NB4 (cell line): ENCODE results near the gene YARS2.

Source experiments
- DNase-seq: peaks from one replicate; pipeline ENCODE4 v3.0.0; 2010; ENCODE audit warnings: low read depth
- H3K4me3 ChIP-seq: one replicate; pipeline ENCODE4 v1.5.1; 2011; ENCODE audit warnings: mild to moderate bottlenecking, low read depth, low read length, moderate library complexity
- CTCF ChIP-seq: IDR thresholded peaks from one replicate; pipeline ENCODE4 v1.5.1; 2012; ENCODE audit warnings: low read depth, low read length
- MYC ChIP-seq: IDR thresholded peaks from 2 replicates; pipeline ENCODE4 v1.6.1; 2011; ENCODE audit warnings: low read depth, low read length
- POLR2A ChIP-seq: IDR thresholded peaks from 2 replicates; pipeline ENCODE4 v1.6.1; 2011; ENCODE audit warnings: mild to moderate bottlenecking; ENCODE audit not compliant: insufficient read length; ENCODE audit errors: extremely low read depth
- TF ChIP-seq, protein P1 (sequence below): IDR thresholded peaks from 2 replicates; pipeline ENCODE4 v1.6.1; 2011; ENCODE audit warnings: low read depth, low read length

The YARS2 gene

GRCh38 chr12:32765906-32766305 is 10.2 kb upstream of the YARS2 start:
- DNase-seq = no peak
- no peak overlapping the region for H3K4me3 ChIP-seq

GRCh38 chr12:32761716-32762115 is 6.0 kb upstream of the YARS2 start:
- no peak overlapping the region for H3K4me3 ChIP-seq
- peak; percentile 73 for DNase-seq

More at GRCh38 chr12:32765906-32766305, 10.2 kb upstream of the YARS2 start:
- TF ChIP-seq POLR2A (no peak), CTCF (no peak), MYC (no peak)
- TF ChIP-seq, protein P1, sequence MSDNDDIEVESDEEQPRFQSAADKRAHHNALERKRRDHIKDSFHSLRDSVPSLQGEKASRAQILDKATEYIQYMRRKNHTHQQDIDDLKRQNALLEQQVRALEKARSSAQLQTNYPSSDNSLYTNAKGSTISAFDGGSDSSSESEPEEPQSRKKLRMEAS = no peak

DNA sequence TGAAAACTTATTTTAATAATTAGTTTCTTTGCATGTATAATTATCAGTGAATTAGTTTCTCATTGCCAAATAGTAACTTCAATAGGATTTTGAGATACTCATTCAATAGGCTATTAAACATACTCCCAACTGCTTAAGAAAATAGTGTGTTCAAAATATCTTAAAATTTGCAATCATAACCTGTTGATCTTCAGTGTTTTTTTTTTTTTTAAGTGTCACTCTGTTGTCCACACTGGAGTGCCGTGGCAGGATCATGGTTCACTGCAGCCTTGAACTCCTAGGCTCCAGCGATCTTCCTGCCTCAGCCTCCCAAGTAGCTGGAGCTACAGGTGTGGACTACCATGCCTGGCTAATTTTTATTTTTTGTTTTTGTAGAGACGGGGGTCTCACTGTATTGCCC is 1.5 kb upstream of the YARS2 start:
- TF ChIP-seq, protein P1 = no peak
- no peak for TF ChIP-seq CTCF
- no peak for TF ChIP-seq MYC
- TF ChIP-seq POLR2A = no peak
- H3K4me3 ChIP-seq = no peak overlapping the region
- no peak for DNase-seq

More at GRCh38 chr12:32761716-32762115, 6.0 kb upstream of the YARS2 start:
- TF ChIP-seq MYC (no peak), CTCF (no peak), POLR2A (no peak)
- TF ChIP-seq, protein P1 = no peak

DNA sequence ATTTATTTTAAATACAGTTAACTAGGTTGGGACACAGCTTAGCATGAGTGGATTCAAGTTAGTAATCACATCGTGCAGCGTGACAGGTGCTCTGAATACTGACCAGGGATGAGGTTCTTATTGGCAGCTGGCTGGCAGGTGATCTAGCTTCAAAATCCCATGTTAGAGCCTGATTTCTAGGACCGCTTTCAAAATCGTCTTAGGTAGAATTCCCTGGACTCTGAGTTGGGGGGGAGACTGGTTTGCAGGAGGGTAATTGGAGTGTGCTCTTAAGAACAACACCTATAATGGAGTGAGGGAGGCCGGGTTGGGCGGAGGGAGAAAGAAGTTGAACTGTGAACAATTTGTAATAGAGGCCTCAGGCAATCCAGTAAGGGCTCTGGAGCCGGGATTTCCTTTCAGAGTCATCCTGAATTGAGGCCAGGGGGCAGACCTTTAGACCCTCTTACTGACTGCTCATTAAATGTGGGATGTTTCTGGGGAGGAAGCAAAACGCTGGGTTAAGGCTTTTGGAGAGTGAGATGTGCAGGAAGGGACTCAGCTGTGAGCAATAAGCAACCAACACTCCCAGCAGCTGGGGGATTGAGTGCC is 874 bp upstream of the YARS2 start:
- TF ChIP-seq CTCF (no peak), MYC (no peak)
- TF ChIP-seq, protein P1 = no peak
- DNase-seq = no peak
- H3K4me3 ChIP-seq = peak overlapping the region; percentile 78

DNA sequence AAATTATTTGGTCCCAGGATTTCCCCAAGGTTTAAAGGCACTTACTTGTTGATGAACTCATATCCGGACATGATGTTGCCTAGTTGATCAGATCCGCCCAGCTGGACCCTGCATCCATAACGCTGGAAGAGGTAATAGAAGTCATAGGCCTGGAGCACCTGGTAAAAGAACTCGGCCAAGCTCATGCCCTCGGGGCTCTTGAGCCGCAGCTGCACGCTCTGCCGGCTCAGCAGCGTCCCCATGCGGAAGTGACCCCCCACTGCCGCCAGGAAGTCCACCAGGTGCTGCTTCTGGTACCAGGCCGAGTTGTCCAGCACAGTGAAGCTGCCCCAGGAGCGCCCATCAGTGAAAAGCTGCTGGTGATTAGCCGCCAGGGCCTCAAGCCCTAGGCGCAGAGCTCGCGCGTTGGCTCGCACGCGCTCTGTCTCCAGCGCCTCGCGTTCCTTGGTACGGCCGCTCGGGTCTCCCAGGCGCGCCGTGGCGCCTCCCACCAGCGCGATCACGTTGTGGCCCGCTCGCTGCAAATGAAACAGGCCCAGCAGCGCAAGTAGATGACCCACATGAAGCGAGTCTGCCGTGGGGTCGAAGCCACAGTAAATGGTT is 545 bp downstream of the YARS2 start:
- peak overlapping the region; percentile 78 for H3K4me3 ChIP-seq
- peak; percentile 90 for TF ChIP-seq MYC
- TF ChIP-seq CTCF = peak; percentile 92
- no peak for TF ChIP-seq POLR2A
- TF ChIP-seq, protein P1 = peak; percentile 82
- peak; percentile 90 for DNase-seq

- DNase-seq = peak; percentile 52
- TF ChIP-seq, protein P1 = peak; percentile 52; the same call in 1 of the 2 replicates
- no peak for TF ChIP-seq CTCF
- H3K4me3 ChIP-seq = peak overlapping the region; percentile 78
Measured at GRCh38 chr12:32754111-32754510, 1.6 kb downstream of the YARS2 start.
